Measurements from ENCODE around the gene KIF16B. TPM values are rescaled to one million over a fixed set of nuclear protein-coding genes. Genes with fewer than 3 reads are reported as not detected.

KIF16B gene
- total and polyA plus RNA-seq, 2 of the 8 experiments (the other 6 are each of a cell fraction or from before 2014, with no cell fraction given), result 3.0 to 9.2 TPM

DNA sequence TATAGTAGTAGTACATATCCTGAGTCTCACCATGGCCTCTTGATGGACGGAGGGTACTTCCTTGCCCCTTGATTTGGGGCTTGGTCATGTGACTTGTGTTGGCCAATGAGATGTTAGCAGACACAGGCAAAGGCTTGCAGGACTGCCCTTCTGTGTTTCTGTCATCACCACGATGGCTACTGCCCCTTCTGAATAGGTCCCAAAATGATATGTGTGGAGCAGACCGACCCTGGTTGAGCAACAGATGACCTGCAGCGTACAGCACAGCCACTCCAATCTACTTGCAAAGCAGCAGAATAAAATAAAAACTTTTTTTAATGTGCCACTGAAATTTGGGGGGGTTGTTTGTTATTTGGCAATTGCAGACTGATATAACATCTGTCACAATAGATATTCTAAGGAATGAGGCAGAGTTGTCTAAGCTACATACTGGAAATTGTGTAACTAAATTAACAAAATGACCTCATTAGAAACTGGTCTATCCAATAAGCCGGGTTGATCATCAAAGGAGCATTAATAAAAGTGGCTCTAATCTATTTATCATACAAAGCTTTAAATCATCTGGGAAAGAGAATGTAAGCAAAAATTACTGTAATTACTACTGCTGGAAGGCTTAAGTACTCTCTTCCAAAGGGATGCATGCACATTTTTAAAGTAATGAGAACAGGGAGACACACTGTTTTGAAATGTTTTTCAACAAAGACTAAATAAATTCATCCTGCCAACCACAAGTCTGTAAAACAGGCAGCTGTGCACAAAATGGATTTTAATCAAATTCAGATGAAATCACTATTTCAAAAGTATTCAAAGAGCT, 209.5 kb downstream of the KIF16B start:
- no peak for TF ChIP-seq EP300 (IDR thresholded peaks at IDR 0.05; ENCODE audit: borderline replicate concordance in 1 of 2, low read depth in 2 of 2, low read length in 2 of 2)
- TF ChIP-seq RAD21 (IDR thresholded peaks at IDR 0.05 in 1 of 2, conservative IDR thresholded peaks at IDR 0.05 in 1 of 2; ENCODE audit: low read depth in 2 of 2, low read length in 2 of 2), result no peak
- TF ChIP-seq SIRT6 (IDR thresholded peaks at IDR 0.05; ENCODE audit: low read length), result no peak
- TF ChIP-seq TAF1 (IDR thresholded peaks at IDR 0.05; ENCODE audit: low read depth, low read length), result no peak
- TF ChIP-seq BRCA1 (IDR thresholded peaks at IDR 0.05; ENCODE audit: low read depth, low read length), result no peak
- no peak for TF ChIP-seq CREB1 (IDR thresholded peaks at IDR 0.05)
- no peak for TF ChIP-seq POLR2A (IDR thresholded peaks at IDR 0.05; ENCODE audit: control extremely low read depth in 1 of 2, low read depth in 2 of 2, low read length in 2 of 2)
- no peak for TF ChIP-seq SAP30 (IDR thresholded peaks at IDR 0.05; ENCODE audit: insufficient read depth, insufficient replicate concordance, low read length)
- no peak for TF ChIP-seq RFX5 (IDR thresholded peaks at IDR 0.05; ENCODE audit: borderline replicate concordance, low read depth, low read length)
- no peak for TF ChIP-seq JUN (IDR thresholded peaks at IDR 0.05; ENCODE audit: low read depth, low read length)
- TF ChIP-seq FOSL1 (IDR thresholded peaks at IDR 0.05; ENCODE audit: insufficient read depth, low read depth, low read length), result no peak
- no peak for TF ChIP-seq ZNF274 (IDR thresholded peaks at IDR 0.05; ENCODE audit: borderline replicate concordance, extremely low read depth, low read length)
- H3K4ac ChIP-seq (replicated peaks; ENCODE audit: insufficient read length, low read depth, low read length), result no peak overlapping the region
- no peak overlapping the region for H3K56ac ChIP-seq (replicated peaks; ENCODE audit: insufficient read length, low read depth, low read length)
- no peak overlapping the region for H3K18ac ChIP-seq (ENCODE audit: extremely low read depth, low read length)
- H2BK5ac ChIP-seq (ENCODE audit: low read depth, low read length), result no peak overlapping the region
- no peak overlapping the region for H2BK15ac ChIP-seq (ENCODE audit: low read length)
- no peak overlapping the region for H3K9ac ChIP-seq (replicated peaks in 1 of 4; ENCODE audit: extremely low read depth in 1 of 4, low read depth in 3 of 4, low read length in 3 of 4)
- no peak overlapping the region for H4K8ac ChIP-seq (ENCODE audit: extremely low read depth, insufficient read depth, low read length)
- no peak overlapping the region for H3K4me3 ChIP-seq (ENCODE audit: extremely low read depth in 1 of 4, insufficient read depth in 2 of 4, low read depth in 3 of 4, low read length in 4 of 4)
- no peak overlapping the region for H2BK12ac ChIP-seq (ENCODE audit: low read depth, low read length)
- H3K27me3 ChIP-seq (replicated peaks in 1 of 4; ENCODE audit: control insufficient read depth in 3 of 4, extremely low read depth in 1 of 4, insufficient read depth in 3 of 4, low read length in 3 of 4), result no peaks in the 10 kb centered on the region
- no peak for FAIRE-seq
- peaks cover 0 to 2% (median 0%) of the 10 kb centered on the region in 4 experiments; a peak in 3 of 7 replicates for H3K4me1 ChIP-seq (replicated peaks in 1 of 4; ENCODE audit: control insufficient read depth in 3 of 4, insufficient read depth in 4 of 4, low read length in 3 of 4)
- H4K91ac ChIP-seq (replicated peaks; ENCODE audit: insufficient read length, low read length), result no peak overlapping the region
- no peaks in the 10 kb centered on the region for H3K9me3 ChIP-seq (ENCODE audit: insufficient read depth in 2 of 2, low read depth in 1 of 2, low read length in 1 of 2)
- H4K20me1 ChIP-seq (replicated peaks in 1 of 2; ENCODE audit: control insufficient read depth in 1 of 2, insufficient read depth in 2 of 2, low read length in 2 of 2), result no peaks in the 10 kb centered on the region
- H2AFZ ChIP-seq (ENCODE audit: low read length), result no peak overlapping the region
- 87% methylated on average over 5 of the region's 5 CpGs; no CpG with 5 or more reads in 1 of the 2 experiments for WGBS, 2 experiments (ENCODE audit: extremely low coverage in 1 of 2, insufficient coverage in 1 of 2, insufficient read length in 1 of 2, insufficient replicate concordance in 2 of 2, low coverage in 1 of 2, low lambda C conversion rate in 2 of 2, missing lambda C conversion rate in 1 of 2)
- no peak overlapping the region for H3K23ac ChIP-seq (ENCODE audit: insufficient read length)
- H2BK120ac ChIP-seq (replicated peaks; ENCODE audit: low read depth, low read length), result no peak overlapping the region
- no peak overlapping the region for H3K4me2 ChIP-seq (ENCODE audit: insufficient read depth in 1 of 2, low read depth in 2 of 2, low read length in 2 of 2)
- H2BK20ac ChIP-seq (ENCODE audit: low read length), result no peak overlapping the region
- POLR2A ChIA-PET (ENCODE audit: partially characterized antibody), result no interaction called here
- no peak overlapping the region for H2AK5ac ChIP-seq (ENCODE audit: low read depth, low read length)
- CTCF ChIA-PET (ENCODE audit: partially characterized antibody), result interaction anchor here (0.9 to 1.5 kb wide), 2 partner anchors 84 to 112 kb away, joined by 3 to 5 read pairs; no protein-coding TSS in a partner anchor
- H4K5ac ChIP-seq (ENCODE audit: insufficient read length, low read depth, low read length), result no peak overlapping the region
- H3K23me2 ChIP-seq (ENCODE audit: low read depth, low read length), result no peaks in the 10 kb centered on the region
- H3K27ac ChIP-seq (ENCODE audit: low read depth, low read length), result no peak overlapping the region
- H3K79me1 ChIP-seq (ENCODE audit: low read depth, low read length), result no peaks in the 10 kb centered on the region
- no peak for DNase-seq (ENCODE audit: low read depth in 1 of 2, low spot score in 2 of 2)
- peaks cover 0 to 2% (median 0%) of the 10 kb centered on the region in 4 experiments; a peak in 1 of 8 replicates for H3K36me3 ChIP-seq (ENCODE audit: control insufficient read depth in 2 of 4, insufficient read depth in 4 of 4, low read length in 3 of 4)
- no peaks in the 10 kb centered on the region for H3K79me2 ChIP-seq (ENCODE audit: control insufficient read depth in 1 of 2, insufficient read depth in 2 of 2, low read length in 2 of 2)
- H3K14ac ChIP-seq (ENCODE audit: insufficient read length), result no peak overlapping the region

Data from H1 (cell line).